ENCODE results near the gene ACTR3C. TPM values are rescaled to one million over a fixed set of nuclear protein-coding genes. Genes with fewer than 3 reads are reported as not detected.
A peak's percentile ranks its signal among the peaks of the same experiment; 100 is the strongest.
"Not testable (repeated sequence)": the region's sequence is repeated elsewhere in the genome, so short reads cannot be mapped to it uniquely, and the experiment has no call there.

ACTR3C gene
- total RNA-seq, 2 donors from 2014 or later: 3.7 to 4.9 TPM

GRCh38 chr7:150266953-150267665 lies 56.2 kb downstream of the ACTR3C start:
- intact Hi-C loops (cut with DNase I); ATAC-seq; DNase-seq: not testable (repeated sequence)

DNA sequence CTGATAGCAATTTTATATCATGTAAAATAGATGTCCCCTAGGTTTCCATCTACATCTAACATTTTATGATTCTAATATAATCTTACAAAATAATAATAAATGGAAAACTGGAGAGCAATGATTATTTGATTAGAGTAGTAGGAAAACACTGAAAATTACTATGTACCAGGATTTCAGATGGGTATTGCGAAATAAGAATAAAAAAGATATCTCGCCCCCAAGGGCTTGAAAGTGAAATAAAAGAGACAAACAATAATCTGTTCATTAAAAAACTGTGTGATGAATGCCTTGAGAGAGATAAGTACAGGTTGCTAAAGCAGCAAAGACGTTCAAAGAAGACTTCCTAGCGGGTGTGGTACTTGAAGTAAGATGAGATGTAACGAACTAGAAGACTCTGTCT lies 60.7 kb downstream of the ACTR3C start:
- intact Hi-C loops (cut with DNase I); DNase-seq; ATAC-seq: not testable (repeated sequence)

- DNase-seq; ATAC-seq; intact Hi-C loops (cut with DNase I): not testable (repeated sequence)
Measured at GRCh38 chr7:150247745-150248144, 75.6 kb downstream of the ACTR3C start.

DNA sequence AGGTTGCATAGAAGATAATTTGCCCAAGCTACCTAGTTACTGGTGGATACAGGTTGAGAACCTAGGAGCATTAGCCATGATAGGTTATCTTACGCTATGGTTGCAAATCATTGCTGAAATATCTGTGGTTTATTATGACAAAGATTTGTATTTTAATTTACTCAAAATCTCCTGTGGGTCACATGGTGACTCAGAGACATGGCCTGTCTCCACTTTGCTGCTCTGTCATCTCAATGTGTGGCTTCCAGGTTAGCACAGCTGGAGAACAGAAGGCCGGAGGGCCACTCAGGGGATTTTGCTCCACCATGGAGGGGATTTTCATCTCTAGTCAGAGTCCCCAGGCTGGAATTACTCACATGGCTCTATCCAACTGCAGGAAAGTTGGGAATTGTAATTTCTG lies 78.1 kb downstream of the ACTR3C start:
- ATAC-seq; intact Hi-C loops (cut with DNase I); DNase-seq: not testable (repeated sequence)

GRCh38 chr7:150242935-150243334 lies 80.4 kb downstream of the ACTR3C start:
- not testable (repeated sequence) for ATAC-seq, DNase-seq

GRCh38 chr7:150225444-150225843 lies 97.9 kb downstream of the ACTR3C start:
- intact Hi-C loops (cut with DNase I); DNase-seq; ATAC-seq: not testable (repeated sequence)

More at GRCh38 chr7:150242935-150243334, 80.4 kb downstream of the ACTR3C start:
- intact Hi-C loops (cut with DNase I): not testable (repeated sequence)

GRCh38 chr7:150222083-150222972 lies 101.0 kb downstream of the ACTR3C start:
- ATAC-seq; DNase-seq; intact Hi-C loops (cut with DNase I): not testable (repeated sequence)

- peak; percentile 30 to 64 for ATAC-seq
- intact Hi-C loops (cut with DNase I); DNase-seq: not testable (repeated sequence)
Measured at GRCh38 chr7:150220673-150221181, 102.6 kb downstream of the ACTR3C start.

- peak in 1 of 2 donors; percentile 38 for ATAC-seq
- intact Hi-C loops (cut with DNase I); DNase-seq: not testable (repeated sequence)
Measured at GRCh38 chr7:150219941-150220658, 103.2 kb downstream of the ACTR3C start.

DNA sequence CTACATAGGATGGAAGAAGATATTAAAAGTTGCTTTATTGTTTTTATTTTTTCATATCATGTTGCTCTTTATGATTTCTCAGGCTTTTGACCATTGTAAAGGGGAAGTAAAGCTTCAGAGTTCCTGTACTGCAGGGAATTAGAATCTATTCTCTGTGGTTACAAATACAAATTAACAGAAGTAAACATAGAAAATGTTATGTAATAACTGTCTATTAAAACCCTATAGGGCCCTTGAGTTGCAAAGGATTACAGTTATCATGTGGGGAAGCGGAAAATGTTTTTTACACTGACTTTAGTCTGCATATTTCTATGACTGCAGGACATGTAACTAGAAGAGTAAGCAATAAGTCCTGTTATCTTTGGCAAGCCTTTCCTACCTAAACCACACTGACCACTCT lies 116.5 kb downstream of the ACTR3C start:
- intact Hi-C loops (cut with DNase I); ATAC-seq: not testable (repeated sequence)

GRCh38 chr7:150205866-150206265 lies 117.5 kb downstream of the ACTR3C start:
- ATAC-seq; intact Hi-C loops (cut with DNase I); DNase-seq: not testable (repeated sequence)

More for the DNA sequence above, 116.5 kb downstream of the ACTR3C start:
- not testable (repeated sequence) for DNase-seq

DNA sequence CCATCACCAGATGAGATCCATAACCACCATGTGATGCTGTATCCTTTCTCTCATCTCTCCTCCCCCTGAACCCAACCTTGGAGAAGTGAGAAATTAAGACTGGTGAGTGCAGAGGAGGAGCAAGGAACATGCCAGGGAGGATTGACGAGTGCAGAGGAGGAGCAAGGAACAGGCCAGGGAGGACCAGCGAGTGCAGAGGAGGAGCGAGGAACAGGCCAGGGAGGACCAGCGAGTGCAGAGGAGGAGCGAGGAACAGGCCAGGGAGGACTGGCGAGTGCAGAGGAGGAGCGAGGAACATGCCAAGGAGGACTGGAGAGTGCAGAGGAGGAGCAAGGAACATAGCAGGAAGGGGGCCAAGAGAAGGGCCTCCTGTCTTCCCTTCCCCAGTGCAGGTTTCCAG lies 118.8 kb downstream of the ACTR3C start:
- ATAC-seq: not testable (repeated sequence)

DNA sequence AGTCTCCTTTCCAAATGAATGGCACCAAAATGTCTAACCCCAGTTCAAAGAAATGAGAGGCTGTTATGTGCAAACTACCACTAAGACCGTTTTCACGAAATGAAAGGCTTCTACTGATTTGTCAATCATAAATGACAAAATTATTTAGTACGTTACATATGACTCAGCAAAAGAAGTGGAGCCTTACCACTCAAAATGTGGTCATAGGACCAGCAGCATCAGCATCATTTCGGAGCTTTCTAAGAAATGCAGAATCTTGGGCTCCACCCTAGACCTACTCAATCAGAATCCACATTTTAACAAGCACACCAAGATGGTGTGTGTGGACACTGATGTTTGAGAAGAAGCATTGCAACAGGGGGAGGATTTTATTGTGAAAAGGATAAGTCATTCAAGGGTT lies 120.5 kb downstream of the ACTR3C start:
- DNase-seq; intact Hi-C loops (cut with DNase I); ATAC-seq: not testable (repeated sequence)

More for the DNA sequence above, 118.8 kb downstream of the ACTR3C start:
- intact Hi-C loops (cut with DNase I); DNase-seq: not testable (repeated sequence)

Other genes starting within 250 kb of the ACTR3C start
- gene LRRC61, start 190 bp downstream of the ACTR3C start, total RNA-seq: 1 to 10 TPM; 4.3 to 5.7 TPM
- gene RARRES2, start 18.1 kb upstream of the ACTR3C start, total RNA-seq: 100 to 1,000 TPM in 1 of 2 donors, 10 to 100 TPM in 1; 86.4 to 178 TPM
- 100 to 1,000 TPM; 100 to 108 TPM for gene REPIN1, start 45.3 kb upstream of the ACTR3C start, total RNA-seq
- 1 to 10 TPM; 3.8 to 4.2 TPM for gene ZNF775, start 55.8 kb upstream of the ACTR3C start, total RNA-seq
- gene GIMAP8, start 127.1 kb upstream of the ACTR3C start, total RNA-seq: 10 to 100 TPM; 16.6 to 19.7 TPM
- gene GIMAP7, start 191.3 kb upstream of the ACTR3C start, total RNA-seq: 10 to 100 TPM; 25.0 to 26.0 TPM
- 10 to 100 TPM; 30.2 to 40.4 TPM for gene GIMAP4, start 243.8 kb upstream of the ACTR3C start, total RNA-seq

All from left cardiac atrium (tissue), 4 donors.